ENCODE results near the gene PM20D1.

DNA sequence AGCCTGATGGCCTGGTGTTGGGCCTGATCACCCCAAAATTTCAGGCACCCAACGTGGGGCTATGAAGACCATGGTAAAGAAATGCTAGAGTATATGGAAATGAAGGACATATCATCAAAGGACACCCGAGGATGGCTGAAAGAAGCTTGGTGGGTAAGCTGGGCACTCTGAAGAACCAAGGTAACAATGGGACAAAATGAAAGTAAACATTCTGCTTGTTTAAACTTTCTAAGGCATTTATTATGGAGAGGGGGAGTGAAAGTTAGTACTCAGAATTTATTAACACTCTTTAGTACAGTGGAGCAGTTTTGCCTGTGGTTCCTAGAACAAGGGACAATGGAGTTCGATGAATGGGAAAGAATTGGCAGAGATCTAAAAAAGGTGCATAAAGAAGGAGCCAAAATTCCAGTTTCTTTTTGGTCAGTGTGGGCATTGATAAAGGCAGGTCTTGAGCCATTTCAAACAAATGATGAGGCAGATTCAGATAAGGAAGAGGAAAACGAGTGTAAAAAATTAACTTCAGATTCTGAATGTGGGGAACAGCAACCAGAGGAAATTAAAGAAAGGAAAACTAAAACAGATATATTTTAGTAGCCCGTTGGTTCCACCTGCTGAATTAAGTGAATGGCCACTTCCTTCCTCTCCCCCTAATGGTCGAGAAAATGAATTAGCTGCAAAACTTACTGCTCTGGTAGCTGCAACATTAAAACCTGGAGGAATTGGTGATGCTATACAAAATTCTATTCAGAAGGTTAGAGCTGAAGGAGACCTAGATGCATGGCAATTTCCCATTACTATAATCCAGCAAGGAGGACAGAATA is 8.4 kb upstream of the PM20D1 start:
- TF ChIP-seq, protein P1, sequence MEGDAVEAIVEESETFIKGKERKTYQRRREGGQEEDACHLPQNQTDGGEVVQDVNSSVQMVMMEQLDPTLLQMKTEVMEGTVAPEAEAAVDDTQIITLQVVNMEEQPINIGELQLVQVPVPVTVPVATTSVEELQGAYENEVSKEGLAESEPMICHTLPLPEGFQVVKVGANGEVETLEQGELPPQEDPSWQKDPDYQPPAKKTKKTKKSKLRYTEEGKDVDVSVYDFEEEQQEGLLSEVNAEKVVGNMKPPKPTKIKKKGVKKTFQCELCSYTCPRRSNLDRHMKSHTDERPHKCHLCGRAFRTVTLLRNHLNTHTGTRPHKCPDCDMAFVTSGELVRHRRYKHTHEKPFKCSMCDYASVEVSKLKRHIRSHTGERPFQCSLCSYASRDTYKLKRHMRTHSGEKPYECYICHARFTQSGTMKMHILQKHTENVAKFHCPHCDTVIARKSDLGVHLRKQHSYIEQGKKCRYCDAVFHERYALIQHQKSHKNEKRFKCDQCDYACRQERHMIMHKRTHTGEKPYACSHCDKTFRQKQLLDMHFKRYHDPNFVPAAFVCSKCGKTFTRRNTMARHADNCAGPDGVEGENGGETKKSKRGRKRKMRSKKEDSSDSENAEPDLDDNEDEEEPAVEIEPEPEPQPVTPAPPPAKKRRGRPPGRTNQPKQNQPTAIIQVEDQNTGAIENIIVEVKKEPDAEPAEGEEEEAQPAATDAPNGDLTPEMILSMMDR (IDR thresholded peaks at IDR 0.05), result no peak
- no peak for TF ChIP-seq POLR2AphosphoS5 (IDR thresholded peaks at IDR 0.05)
